Omental fat pad (tissue), 4 donors: ENCODE results near the gene MRTFA. TPM values are rescaled to one million over a fixed set of nuclear protein-coding genes. Genes with fewer than 3 reads are reported as not detected.

Source experiments
- ATAC-seq: fragments of 150-250 bp; one replicate; pipeline ENCODE4 v1.9.1; 2016; ENCODE audit warnings: mild to moderate bottlenecking, moderate library complexity; ENCODE audit not compliant: low FRiP score
- DNase-seq: peaks from one replicate; pipeline ENCODE4 v3.0.0-alpha.2; 2019; ENCODE audit warnings: low spot score
- total RNA-seq, 4 donors: library from RNA; depleted of rRNA; stranded (reverse); fragments of >200 nt; gene quantifications; one replicate each; pipeline ENCODE4 v1.1.0, GENCODE V29; 2016
- TF ChIP-seq, protein P1 (sequence below), 3 donors: fragments of 450-650 bp; IDR thresholded peaks; one replicate each; pipeline ENCODE4 v1.5.1; 2016 to 2017; ENCODE audit warnings: antibody characterized with exemption in 3 of 3, mild to moderate bottlenecking in 3 of 3, moderate library complexity in 2 of 3

Gene MRTFA
- total RNA-seq, 4 donors from 2014 or later: 36.0 to 76.3 (median 54.7) TPM

GRCh38 chr22:40363059-40363458 is 273.5 kb downstream of the MRTFA start:
- no peak for DNase-seq
- TF ChIP-seq, protein P1, sequence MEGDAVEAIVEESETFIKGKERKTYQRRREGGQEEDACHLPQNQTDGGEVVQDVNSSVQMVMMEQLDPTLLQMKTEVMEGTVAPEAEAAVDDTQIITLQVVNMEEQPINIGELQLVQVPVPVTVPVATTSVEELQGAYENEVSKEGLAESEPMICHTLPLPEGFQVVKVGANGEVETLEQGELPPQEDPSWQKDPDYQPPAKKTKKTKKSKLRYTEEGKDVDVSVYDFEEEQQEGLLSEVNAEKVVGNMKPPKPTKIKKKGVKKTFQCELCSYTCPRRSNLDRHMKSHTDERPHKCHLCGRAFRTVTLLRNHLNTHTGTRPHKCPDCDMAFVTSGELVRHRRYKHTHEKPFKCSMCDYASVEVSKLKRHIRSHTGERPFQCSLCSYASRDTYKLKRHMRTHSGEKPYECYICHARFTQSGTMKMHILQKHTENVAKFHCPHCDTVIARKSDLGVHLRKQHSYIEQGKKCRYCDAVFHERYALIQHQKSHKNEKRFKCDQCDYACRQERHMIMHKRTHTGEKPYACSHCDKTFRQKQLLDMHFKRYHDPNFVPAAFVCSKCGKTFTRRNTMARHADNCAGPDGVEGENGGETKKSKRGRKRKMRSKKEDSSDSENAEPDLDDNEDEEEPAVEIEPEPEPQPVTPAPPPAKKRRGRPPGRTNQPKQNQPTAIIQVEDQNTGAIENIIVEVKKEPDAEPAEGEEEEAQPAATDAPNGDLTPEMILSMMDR (IDR thresholded peaks at IDR 0.05): no peak
- ATAC-seq: no peak

GRCh38 chr22:40361100-40361499 is 275.4 kb downstream of the MRTFA start:
- ATAC-seq (no peak), DNase-seq (no peak)
- TF ChIP-seq, protein P1 (IDR thresholded peaks at IDR 0.05): no peak

Other genes with a start within 250 kb of the MRTFA start
- not detected for gene MCHR1, start 42.8 kb upstream of the MRTFA start, total RNA-seq
- gene SLC25A17, start 182.6 kb upstream of the MRTFA start, total RNA-seq: 10 to 100 TPM; 15.1 to 17.8 (median 16.3) TPM
- 100 to 1,000 TPM; 118 to 228 (median 185) TPM for gene ST13, start 219.9 kb upstream of the MRTFA start, total RNA-seq
- 10 to 100 TPM; 10.1 to 19.1 (median 12.2) TPM for gene XPNPEP3, start 220.4 kb upstream of the MRTFA start, total RNA-seq
- gene DNAJB7, start 225.4 kb upstream of the MRTFA start, total RNA-seq: not detected